ENCODE measurements around the gene C7orf57. TPM values are rescaled to one million over a fixed set of nuclear protein-coding genes. Genes with fewer than 3 reads are reported as not detected.

The C7orf57 gene
- total RNA-seq, 1 experiment from 2014 or later, result not detected

- H3K27ac Mint-ChIP-seq (ENCODE audit: unreplicated experiment), result no peak overlapping the region
- Histone ChIP-seq H3K4me3 (ENCODE audit: low read depth, low read length) (no peak overlapping the region), H3K9me3 (no peaks in the 10 kb centered on the region), H3K4me1 (peaks cover 17% of the 10 kb centered on the region), H3K36me3 (ENCODE audit: control insufficient read depth, insufficient read depth, low read length) (peaks cover 3% of the 10 kb centered on the region; the same call in 1 of the 2 replicates), H3K27me3 (replicated peaks; ENCODE audit: control insufficient read depth, insufficient read depth, low read length) (no peaks in the 10 kb centered on the region)
- peaks cover 16% of the 10 kb centered on the region for H3K4me1 Mint-ChIP-seq (ENCODE audit: low read depth, unreplicated experiment)
- DNase-seq, result no peak
- no peak overlapping the region for H3K4me3 Mint-ChIP-seq (ENCODE audit: unreplicated experiment)
- POLR2A ChIA-PET, result no interaction called here
- no peak for TF ChIP-seq CTCF (IDR thresholded peaks at IDR 0.05; ENCODE audit: insufficient read depth in 1 of 2, low read depth in 1 of 2, low read length in 1 of 2, severe bottlenecking in 1 of 2, unreplicated experiment in 1 of 2)
- no peaks in the 10 kb centered on the region for H3K9me3 Mint-ChIP-seq (ENCODE audit: unreplicated experiment)
- intact Hi-C loops (cut with micrococcal nuclease; ENCODE audit: unreplicated experiment), result no loop called here
- CTCF ChIA-PET, result no interaction called here
- no peaks in the 10 kb centered on the region for H3K27me3 Mint-ChIP-seq (ENCODE audit: insufficient read depth, unreplicated experiment)
- BruUV-seq (replicated peaks), result no TSS peak
- peaks cover 14% of the 10 kb centered on the region for H3K36me3 Mint-ChIP-seq (ENCODE audit: insufficient read depth, unreplicated experiment)
Measured at GRCh38 chr7:48097521-48098231, 62.3 kb downstream of the C7orf57 start.

- Mint-ChIP-seq H3K9me3 (ENCODE audit: unreplicated experiment) (no peaks in the 10 kb centered on the region), H3K4me1 (ENCODE audit: low read depth, unreplicated experiment) (peaks cover 16% of the 10 kb centered on the region), H3K4me3 (ENCODE audit: unreplicated experiment) (no peak overlapping the region), H3K36me3 (ENCODE audit: insufficient read depth, unreplicated experiment) (peaks cover 14% of the 10 kb centered on the region), H3K27ac (ENCODE audit: unreplicated experiment) (no peak overlapping the region), H3K27me3 (ENCODE audit: insufficient read depth, unreplicated experiment) (no peaks in the 10 kb centered on the region)
- CTCF ChIA-PET, result no interaction called here
- Histone ChIP-seq H3K36me3 (ENCODE audit: control insufficient read depth, insufficient read depth, low read length) (peaks cover 3% of the 10 kb centered on the region; the same call in 1 of the 2 replicates), H3K4me3 (ENCODE audit: low read depth, low read length) (no peak overlapping the region), H3K4me1 (peaks cover 17% of the 10 kb centered on the region), H3K9me3 (no peaks in the 10 kb centered on the region), H3K27me3 (replicated peaks; ENCODE audit: control insufficient read depth, insufficient read depth, low read length) (no peaks in the 10 kb centered on the region)
- no peak for TF ChIP-seq CTCF (IDR thresholded peaks at IDR 0.05; ENCODE audit: insufficient read depth in 1 of 2, low read depth in 1 of 2, low read length in 1 of 2, severe bottlenecking in 1 of 2, unreplicated experiment in 1 of 2)
- POLR2A ChIA-PET, result no interaction called here
- intact Hi-C loops (cut with micrococcal nuclease; ENCODE audit: unreplicated experiment), result no loop called here
- BruUV-seq (replicated peaks), result no TSS peak
- DNase-seq, result no peak
Measured at GRCh38 chr7:48098846-48099245, 63.5 kb downstream of the C7orf57 start.

GRCh38 chr7:48099781-48100180 is 64.4 kb downstream of the C7orf57 start:
- Mint-ChIP-seq H3K27ac (ENCODE audit: unreplicated experiment) (no peak overlapping the region), H3K9me3 (ENCODE audit: unreplicated experiment) (no peaks in the 10 kb centered on the region), H3K4me1 (ENCODE audit: low read depth, unreplicated experiment) (peaks cover 10% of the 10 kb centered on the region), H3K27me3 (ENCODE audit: insufficient read depth, unreplicated experiment) (no peaks in the 10 kb centered on the region), H3K36me3 (ENCODE audit: insufficient read depth, unreplicated experiment) (peaks cover 18% of the 10 kb centered on the region), H3K4me3 (ENCODE audit: unreplicated experiment) (no peak overlapping the region)
- Histone ChIP-seq H3K9me3 (no peaks in the 10 kb centered on the region), H3K4me1 (peaks cover 12% of the 10 kb centered on the region), H3K27me3 (replicated peaks; ENCODE audit: control insufficient read depth, insufficient read depth, low read length) (no peaks in the 10 kb centered on the region), H3K4me3 (ENCODE audit: low read depth, low read length) (no peak overlapping the region), H3K36me3 (ENCODE audit: control insufficient read depth, insufficient read depth, low read length) (peaks cover 3% of the 10 kb centered on the region; the same call in 1 of the 2 replicates)
- CTCF ChIA-PET, result no interaction called here
- no peak for TF ChIP-seq CTCF (IDR thresholded peaks at IDR 0.05; ENCODE audit: insufficient read depth in 1 of 2, low read depth in 1 of 2, low read length in 1 of 2, severe bottlenecking in 1 of 2, unreplicated experiment in 1 of 2)
- POLR2A ChIA-PET, result no interaction called here
- DNase-seq, result no peak
- no TSS peak for BruUV-seq (replicated peaks)
- intact Hi-C loops (cut with micrococcal nuclease; ENCODE audit: unreplicated experiment), result no loop called here
